Spleen (tissue), 3 donors: ENCODE data around the gene MEIS2.

Source experiments
- POLR2A ChIP-seq, 3 donors: fragments of 450-650 bp; IDR thresholded peaks; one replicate each; pipeline ENCODE4 v1.5.1; 2017; ENCODE audit warnings: antibody characterized with exemption in 3 of 3, mild to moderate bottlenecking in 1 of 3
- POLR2AphosphoS5 ChIP-seq, 3 donors: sonication (generic); formaldehyde crosslinking; IDR thresholded peaks; one replicate each; pipeline ENCODE4 v1.5.1; 2017; ENCODE audit warnings: antibody characterized with exemption in 3 of 3

- TF ChIP-seq POLR2AphosphoS5 (IDR thresholded peaks at IDR 0.05) (no peak), POLR2A (IDR thresholded peaks at IDR 0.05) (no peak)
Observed at GRCh38 chr15:37040072-37040742, 60.1 kb downstream of the MEIS2 start.
